Effector memory CD4-positive, alpha-beta T cell (primary cell): Measurements from ENCODE around the gene PNMA6E.

Experiments
- DNase-seq, 3 donors: peaks; one replicate each; pipeline ENCODE4 v3.0.0-alpha.2; 2020
- H3K27ac ChIP-seq: 2 replicates; pipeline ENCODE4 v1.7.0; 2013; ENCODE audit warnings: mild to moderate bottlenecking, low read length, moderate library complexity; ENCODE audit not compliant: insufficient read depth, poor library complexity, severe bottlenecking
- H3K27me3 ChIP-seq: replicated peaks from 2 replicates; pipeline ENCODE4 v1.7.0; 2013; ENCODE audit warnings: mild to moderate bottlenecking, low read length; ENCODE audit not compliant: insufficient read depth, control insufficient read depth, poor library complexity, severe bottlenecking
- H3K36me3 ChIP-seq: 2 replicates; pipeline ENCODE4 v1.7.0; 2013; ENCODE audit warnings: mild to moderate bottlenecking, low read length, moderate library complexity; ENCODE audit not compliant: control insufficient read depth, insufficient read depth
- H3K4me1 ChIP-seq: 2 replicates; pipeline ENCODE4 v1.7.0; 2013; ENCODE audit warnings: low read length, mild to moderate bottlenecking; ENCODE audit not compliant: control insufficient read depth, insufficient read depth, poor library complexity, severe bottlenecking
- H3K4me3 ChIP-seq: 2 replicates; pipeline ENCODE4 v1.7.0; 2013; ENCODE audit warnings: low read length, low read depth, mild to moderate bottlenecking; ENCODE audit not compliant: insufficient read depth, poor library complexity, severe bottlenecking
- H3K9me3 ChIP-seq: 2 replicates; pipeline ENCODE4 v1.7.0; 2013; ENCODE audit warnings: mild to moderate bottlenecking, low read length, moderate library complexity; ENCODE audit not compliant: control insufficient read depth

PNMA6E gene

DNA sequence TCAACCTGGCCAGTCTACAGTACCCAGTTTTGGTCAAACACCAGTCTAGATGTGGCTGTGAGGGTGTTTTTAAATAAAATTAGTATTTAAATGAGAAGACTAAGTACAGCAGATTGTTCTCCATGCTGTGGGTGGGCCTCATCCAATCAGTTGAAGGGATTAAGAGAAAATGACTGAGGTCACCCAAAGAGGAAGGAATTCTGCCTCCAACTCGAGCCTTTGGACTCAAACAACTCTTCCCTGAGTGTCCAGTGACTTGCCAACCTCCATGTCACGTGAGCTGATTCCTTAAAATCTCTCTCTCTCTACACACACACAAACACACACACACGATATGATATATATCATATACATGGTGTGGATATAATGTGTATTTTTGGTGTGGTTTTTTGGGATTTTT lies 34.7 kb upstream of the PNMA6E start:
- H3K9me3 ChIP-seq: no peaks in the 10 kb centered on the region
- no peak for DNase-seq

DNA sequence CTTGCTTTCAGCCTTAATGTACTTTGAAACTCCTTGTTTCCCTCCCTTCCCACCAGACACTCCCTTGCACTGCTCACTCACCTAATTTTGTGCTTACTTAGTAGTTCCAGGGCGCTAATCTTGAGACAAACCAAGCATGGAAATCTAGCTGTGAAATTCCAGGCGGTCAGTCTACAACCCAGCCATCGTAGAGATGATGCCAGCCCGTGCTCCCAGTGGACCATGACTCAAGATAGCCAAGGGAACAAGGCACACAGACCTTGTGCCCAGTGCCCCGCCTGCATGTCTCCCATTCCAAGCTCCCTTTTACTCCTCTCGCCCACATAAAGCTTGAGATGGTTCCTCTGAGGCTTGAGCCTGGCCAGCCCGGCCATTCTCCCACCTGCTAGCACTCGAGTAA lies 33.7 kb upstream of the PNMA6E start:
- DNase-seq: no peak
- H3K36me3 ChIP-seq: no peaks in the 10 kb centered on the region
- no peaks in the 10 kb centered on the region for H3K4me1 ChIP-seq
- H3K27ac ChIP-seq: no peak overlapping the region
- no peak overlapping the region for H3K4me3 ChIP-seq
- no peaks in the 10 kb centered on the region for H3K9me3 ChIP-seq
- H3K27me3 ChIP-seq: no peaks in the 10 kb centered on the region

More for the DNA sequence above, 34.7 kb upstream of the PNMA6E start:
- no peaks in the 10 kb centered on the region for H3K27me3 ChIP-seq
- H3K4me1 ChIP-seq: no peaks in the 10 kb centered on the region
- no peaks in the 10 kb centered on the region for H3K36me3 ChIP-seq
- H3K4me3 ChIP-seq: no peak overlapping the region
- no peak overlapping the region for H3K27ac ChIP-seq

DNA sequence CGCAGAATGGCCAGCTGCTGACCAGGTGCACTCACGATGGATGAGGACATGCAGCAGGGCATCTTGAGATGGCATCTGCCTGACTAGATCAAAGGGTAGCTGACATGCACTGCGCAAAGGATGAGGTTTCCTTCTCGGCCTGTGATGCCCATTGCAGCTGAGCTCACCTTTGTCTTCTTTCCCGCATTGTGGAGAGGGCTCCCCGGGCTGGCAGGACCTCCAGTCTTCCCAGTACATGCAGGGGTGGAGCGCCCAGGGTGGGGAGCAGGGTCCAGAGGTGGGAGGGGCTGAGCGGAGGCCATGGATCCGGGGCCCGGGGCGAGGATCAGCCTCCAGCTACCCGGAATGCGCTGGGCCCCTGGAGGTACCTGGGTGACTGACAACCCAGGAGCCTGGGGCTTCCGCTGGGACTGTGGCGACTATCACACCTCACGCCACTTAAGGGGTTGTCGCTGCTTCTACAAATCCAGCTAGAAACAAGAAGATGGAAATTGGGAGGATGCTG lies 32.7 kb upstream of the PNMA6E start:
- Histone ChIP-seq H3K4me3 (no peak overlapping the region), H3K4me1 (no peaks in the 10 kb centered on the region), H3K27ac (no peak overlapping the region), H3K9me3 (no peaks in the 10 kb centered on the region), H3K27me3 (no peaks in the 10 kb centered on the region), H3K36me3 (no peaks in the 10 kb centered on the region)
- DNase-seq: no peak

DNA sequence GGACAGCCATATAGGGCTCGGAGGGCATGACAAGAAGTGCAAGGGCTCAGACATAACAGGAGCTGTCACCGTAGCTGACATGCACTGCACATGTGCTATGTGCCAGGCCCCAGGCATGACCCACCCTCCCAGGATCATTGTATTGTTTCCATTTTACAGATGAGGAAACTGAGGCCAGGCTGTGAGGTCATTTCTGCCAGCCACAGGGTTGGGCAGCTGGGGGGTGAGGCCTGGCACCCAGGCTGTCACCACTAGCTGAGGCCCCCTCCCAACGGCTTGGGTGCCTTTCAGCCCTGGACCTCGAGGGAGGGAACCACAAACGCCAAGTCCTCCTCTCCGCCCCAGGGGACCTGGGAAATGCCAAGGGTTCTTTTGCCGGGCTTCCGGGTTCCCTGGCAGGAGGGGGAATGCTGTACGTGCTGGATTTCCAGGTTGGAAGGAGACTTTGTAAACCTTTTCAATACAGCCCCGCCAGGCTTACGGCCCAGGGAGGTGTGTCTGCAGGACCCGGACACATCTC lies 32.1 kb upstream of the PNMA6E start:
- no peak overlapping the region for H3K27ac ChIP-seq

DNA sequence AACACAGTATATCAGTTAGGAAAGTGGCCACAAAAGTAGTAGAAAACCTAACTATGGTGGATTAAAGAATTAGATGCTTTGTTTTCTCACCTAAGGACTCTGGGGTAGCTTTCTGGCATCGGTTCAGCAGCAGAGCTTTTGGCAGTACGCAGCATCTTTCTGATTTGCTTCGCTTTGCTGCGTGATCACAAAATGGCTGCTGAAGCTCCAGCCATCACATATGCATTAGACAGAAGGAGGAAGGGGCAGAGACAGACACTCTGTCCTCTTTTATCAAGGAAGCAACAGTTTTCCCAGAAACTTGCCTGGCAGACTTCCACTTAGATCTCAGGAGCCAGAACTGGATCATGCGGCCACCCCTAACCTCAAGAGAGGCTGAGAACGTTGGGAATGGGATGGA lies 29.6 kb upstream of the PNMA6E start:
- Histone ChIP-seq H3K4me1 (no peaks in the 10 kb centered on the region), H3K9me3 (no peaks in the 10 kb centered on the region), H3K4me3 (no peak overlapping the region), H3K36me3 (no peaks in the 10 kb centered on the region), H3K27ac (no peak overlapping the region), H3K27me3 (no peaks in the 10 kb centered on the region)
- no peak for DNase-seq

More for the DNA sequence above, 32.1 kb upstream of the PNMA6E start:
- Histone ChIP-seq H3K4me3 (no peak overlapping the region), H3K36me3 (no peaks in the 10 kb centered on the region), H3K4me1 (no peaks in the 10 kb centered on the region), H3K9me3 (no peaks in the 10 kb centered on the region), H3K27me3 (no peaks in the 10 kb centered on the region)
- DNase-seq: no peak

DNA sequence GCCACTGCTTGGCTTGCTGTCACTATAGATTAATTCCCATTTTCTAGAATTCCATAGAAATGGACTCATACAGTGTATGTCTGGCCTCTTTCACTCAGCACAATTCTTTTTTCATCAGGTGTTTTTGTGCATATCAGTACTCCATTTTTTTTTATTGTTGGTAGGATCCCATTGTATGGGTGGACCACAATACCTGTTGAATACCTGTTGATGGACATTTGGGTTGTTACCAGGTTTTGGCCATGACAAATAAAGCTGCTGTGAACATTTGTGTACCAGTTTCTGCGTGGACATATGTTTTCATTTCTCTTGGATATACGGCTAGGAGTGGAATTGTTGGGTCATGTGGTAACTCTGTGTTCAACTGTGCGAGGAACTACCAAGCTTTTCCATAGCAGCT lies 25.1 kb upstream of the PNMA6E start:
- no peaks in the 10 kb centered on the region for H3K36me3 ChIP-seq
- no peaks in the 10 kb centered on the region for H3K9me3 ChIP-seq
- no peak overlapping the region for H3K4me3 ChIP-seq
- H3K27ac ChIP-seq: no peak overlapping the region
- no peaks in the 10 kb centered on the region for H3K4me1 ChIP-seq
- H3K27me3 ChIP-seq: no peaks in the 10 kb centered on the region
- no peak for DNase-seq

DNA sequence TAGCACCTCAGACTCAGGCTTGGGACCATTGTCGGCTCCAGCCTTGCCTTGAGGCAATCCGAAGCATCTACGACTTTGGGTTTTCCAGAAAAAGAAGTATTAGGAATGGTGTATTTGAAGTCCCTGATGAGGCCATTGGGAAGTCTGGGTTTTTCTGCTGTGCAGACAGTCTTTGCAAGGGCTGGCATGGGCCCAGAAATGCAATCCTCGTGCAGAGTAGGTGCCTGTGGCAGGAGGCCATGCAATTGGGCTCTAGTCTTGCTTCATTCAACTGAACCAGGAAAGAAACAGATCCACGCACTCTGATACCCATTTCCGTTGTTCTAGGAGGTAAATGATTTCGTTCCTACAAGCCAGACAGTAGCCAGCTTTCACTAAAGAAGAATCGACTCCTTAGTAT lies 22.5 kb upstream of the PNMA6E start:
- Histone ChIP-seq H3K27me3 (no peaks in the 10 kb centered on the region), H3K27ac (no peak overlapping the region), H3K4me3 (no peak overlapping the region), H3K36me3 (no peaks in the 10 kb centered on the region), H3K4me1 (no peaks in the 10 kb centered on the region), H3K9me3 (no peaks in the 10 kb centered on the region)
- DNase-seq: no peak

DNA sequence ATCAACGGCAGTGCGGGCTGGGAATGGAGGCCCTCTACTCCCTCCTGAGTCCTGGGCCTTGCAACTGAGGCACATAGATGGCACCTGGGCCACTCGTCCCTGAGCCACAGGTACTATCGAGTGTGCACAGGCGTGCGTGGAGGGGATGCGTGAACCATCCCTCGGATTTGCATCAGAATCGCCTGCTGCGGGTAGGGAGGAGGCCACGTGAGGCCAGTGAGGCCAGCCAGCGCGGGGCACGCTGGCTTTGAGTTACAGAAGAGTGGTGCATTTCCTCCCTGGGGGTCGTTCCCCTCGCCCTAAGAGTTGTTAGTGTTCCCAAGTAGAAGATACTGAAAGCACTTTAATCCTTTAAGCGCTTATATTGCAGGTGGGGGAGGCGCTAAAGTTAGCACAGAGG lies 20.7 kb upstream of the PNMA6E start:
- Histone ChIP-seq H3K36me3 (no peaks in the 10 kb centered on the region), H3K4me3 (no peak overlapping the region), H3K27me3 (no peaks in the 10 kb centered on the region), H3K9me3 (no peaks in the 10 kb centered on the region), H3K4me1 (no peaks in the 10 kb centered on the region), H3K27ac (no peak overlapping the region)
- no peak for DNase-seq

DNA sequence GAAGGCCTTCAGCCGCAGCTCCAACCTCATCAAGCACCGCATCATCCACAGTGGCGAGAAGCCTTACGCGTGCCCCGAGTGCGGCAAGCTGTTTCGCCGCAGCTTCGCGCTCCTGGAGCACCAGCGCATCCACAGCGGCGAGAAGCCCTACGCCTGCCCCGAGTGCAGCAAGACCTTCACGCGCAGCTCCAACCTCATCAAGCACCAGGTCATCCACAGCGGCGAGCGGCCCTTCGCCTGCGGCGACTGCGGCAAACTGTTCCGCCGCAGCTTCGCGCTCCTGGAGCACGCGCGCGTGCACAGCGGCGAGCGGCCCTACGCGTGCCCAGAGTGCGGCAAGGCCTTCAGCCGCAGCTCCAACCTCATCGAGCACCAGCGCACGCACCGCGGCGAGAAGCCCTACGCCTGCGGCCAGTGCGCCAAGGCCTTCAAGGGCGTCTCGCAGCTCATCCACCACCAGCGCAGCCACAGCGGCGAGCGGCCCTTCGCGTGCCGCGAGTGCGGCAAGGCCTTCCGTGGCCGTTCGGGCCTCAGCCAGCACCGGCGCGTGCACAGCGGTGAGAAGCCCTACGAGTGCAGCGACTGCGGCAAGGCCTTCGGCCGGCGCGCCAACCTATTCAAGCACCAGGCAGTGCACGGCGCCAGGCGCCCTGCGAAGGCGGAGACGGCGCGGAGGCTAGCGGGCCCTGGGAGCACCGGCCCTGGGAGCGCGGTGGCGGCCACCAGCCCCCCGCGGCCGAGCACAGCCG lies 19.9 kb upstream of the PNMA6E start:
- Histone ChIP-seq H3K4me1 (no peaks in the 10 kb centered on the region), H3K36me3 (no peaks in the 10 kb centered on the region), H3K4me3 (no peak overlapping the region), H3K9me3 (no peaks in the 10 kb centered on the region), H3K27me3 (no peaks in the 10 kb centered on the region), H3K27ac (no peak overlapping the region)
- no peak for DNase-seq

DNA sequence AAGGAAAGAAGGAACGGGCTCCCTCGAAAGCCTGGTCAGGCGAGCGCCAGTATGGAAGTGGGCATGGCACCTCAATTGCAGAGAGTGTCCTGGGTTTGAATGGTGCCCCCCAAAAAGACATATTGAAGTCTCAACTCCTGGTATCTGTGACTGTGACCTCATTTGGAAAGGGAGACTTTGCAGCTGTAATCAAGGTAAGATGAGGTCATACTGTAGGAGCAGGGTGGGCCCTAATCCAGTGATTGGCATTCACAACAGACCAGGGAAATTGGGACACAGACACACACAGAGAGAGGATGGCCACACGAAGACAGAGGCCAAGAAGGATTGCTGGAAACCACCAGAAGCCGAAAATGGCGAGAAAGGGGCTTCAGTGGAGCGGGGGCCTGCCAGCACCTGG lies 16.5 kb upstream of the PNMA6E start:
- H3K4me1 ChIP-seq: no peaks in the 10 kb centered on the region
- no peak for DNase-seq
- no peaks in the 10 kb centered on the region for H3K36me3 ChIP-seq
- no peak overlapping the region for H3K27ac ChIP-seq
- H3K27me3 ChIP-seq: no peaks in the 10 kb centered on the region
- H3K4me3 ChIP-seq: no peak overlapping the region
- no peaks in the 10 kb centered on the region for H3K9me3 ChIP-seq
